Brain microvascular endothelial cell (primary cell): ENCODE measurements around the gene TMEM164.

Source experiments
- DNase-seq: peaks from one replicate; pipeline ENCODE4 v3.0.0-alpha.2; 2020
- H3K27ac ChIP-seq: fragments of 250-450 bp; sonication (Bioruptor Pico); 2 replicates; pipeline ENCODE4 v1.5.1; 2020; ENCODE audit warnings: mild to moderate bottlenecking, moderate library complexity
- H3K27me3 ChIP-seq: fragments of 250-450 bp; sonication (Bioruptor Pico); replicated peaks from 2 replicates; pipeline ENCODE4 v1.5.1; 2020; ENCODE audit warnings: mild to moderate bottlenecking
- H3K36me3 ChIP-seq: fragments of 250-450 bp; sonication (Bioruptor Pico); replicated peaks from 2 replicates; pipeline ENCODE4 v1.5.1; 2020; ENCODE audit warnings: mild to moderate bottlenecking
- H3K4me3 ChIP-seq: 2 replicates; pipeline ENCODE4 v1.5.1; 2011; ENCODE audit warnings: low read depth, mild to moderate bottlenecking, control low read depth, low read length, moderate library complexity
- in situ Hi-C: cut with HindIII; loops from 2 replicates; pipeline ENCODE4 v1.10.0; 2017; ENCODE audit warnings: low sequenced_read_pairs, low pct_ligation_motif_present
- TF ChIP-seq, protein P1 (sequence below): IDR thresholded peaks from 2 replicates; pipeline ENCODE4 v1.5.1; 2011; ENCODE audit warnings: low read depth, mild to moderate bottlenecking, moderate library complexity, low read length, control low read depth, inconsistent platforms; ENCODE audit errors: missing control alignments

Gene TMEM164

DNA sequence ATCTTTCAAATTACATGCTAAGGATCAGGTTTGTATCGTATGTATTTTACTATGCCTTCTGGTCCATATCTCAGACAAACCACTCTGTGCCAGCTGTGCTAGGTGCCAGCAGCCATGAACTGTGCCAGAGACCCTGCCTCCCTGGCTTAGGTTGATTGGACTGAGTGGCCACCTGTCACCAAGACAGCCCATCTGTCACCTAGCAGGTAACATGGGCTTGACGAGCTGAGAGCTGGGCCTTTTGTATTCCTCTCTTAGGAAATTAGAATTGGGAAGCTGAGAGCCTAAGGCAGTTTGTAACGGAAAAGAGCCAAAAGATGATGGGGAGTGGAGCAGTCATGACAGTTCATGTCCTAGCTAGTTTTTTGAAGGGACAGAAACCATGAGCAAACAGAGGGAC lies 42.5 kb downstream of the TMEM164 start:
- no peaks in the 10 kb centered on the region for H3K36me3 ChIP-seq
- no peak overlapping the region for H3K27ac ChIP-seq
- H3K4me3 ChIP-seq: no peak overlapping the region
- TF ChIP-seq, protein P1, sequence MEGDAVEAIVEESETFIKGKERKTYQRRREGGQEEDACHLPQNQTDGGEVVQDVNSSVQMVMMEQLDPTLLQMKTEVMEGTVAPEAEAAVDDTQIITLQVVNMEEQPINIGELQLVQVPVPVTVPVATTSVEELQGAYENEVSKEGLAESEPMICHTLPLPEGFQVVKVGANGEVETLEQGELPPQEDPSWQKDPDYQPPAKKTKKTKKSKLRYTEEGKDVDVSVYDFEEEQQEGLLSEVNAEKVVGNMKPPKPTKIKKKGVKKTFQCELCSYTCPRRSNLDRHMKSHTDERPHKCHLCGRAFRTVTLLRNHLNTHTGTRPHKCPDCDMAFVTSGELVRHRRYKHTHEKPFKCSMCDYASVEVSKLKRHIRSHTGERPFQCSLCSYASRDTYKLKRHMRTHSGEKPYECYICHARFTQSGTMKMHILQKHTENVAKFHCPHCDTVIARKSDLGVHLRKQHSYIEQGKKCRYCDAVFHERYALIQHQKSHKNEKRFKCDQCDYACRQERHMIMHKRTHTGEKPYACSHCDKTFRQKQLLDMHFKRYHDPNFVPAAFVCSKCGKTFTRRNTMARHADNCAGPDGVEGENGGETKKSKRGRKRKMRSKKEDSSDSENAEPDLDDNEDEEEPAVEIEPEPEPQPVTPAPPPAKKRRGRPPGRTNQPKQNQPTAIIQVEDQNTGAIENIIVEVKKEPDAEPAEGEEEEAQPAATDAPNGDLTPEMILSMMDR: no peak
- no peaks in the 10 kb centered on the region for H3K27me3 ChIP-seq
- no peak for DNase-seq
- in situ Hi-C loops: no loop called here

- Histone ChIP-seq H3K36me3 (no peaks in the 10 kb centered on the region), H3K4me3 (no peak overlapping the region), H3K27ac (no peak overlapping the region), H3K27me3 (no peaks in the 10 kb centered on the region)
- TF ChIP-seq, protein P1: peak; percentile 37
- peak; percentile 5 for DNase-seq
- in situ Hi-C loops: no loop called here
Measured at GRCh38 chrX:110046001-110046400, 43.1 kb downstream of the TMEM164 start.

GRCh38 chrX:110046971-110047370 lies 44.1 kb downstream of the TMEM164 start:
- TF ChIP-seq, protein P1: no peak
- Histone ChIP-seq H3K4me3 (no peak overlapping the region), H3K27ac (no peak overlapping the region), H3K36me3 (no peaks in the 10 kb centered on the region), H3K27me3 (no peaks in the 10 kb centered on the region)
- no peak for DNase-seq
- in situ Hi-C loops: no loop called here

DNA sequence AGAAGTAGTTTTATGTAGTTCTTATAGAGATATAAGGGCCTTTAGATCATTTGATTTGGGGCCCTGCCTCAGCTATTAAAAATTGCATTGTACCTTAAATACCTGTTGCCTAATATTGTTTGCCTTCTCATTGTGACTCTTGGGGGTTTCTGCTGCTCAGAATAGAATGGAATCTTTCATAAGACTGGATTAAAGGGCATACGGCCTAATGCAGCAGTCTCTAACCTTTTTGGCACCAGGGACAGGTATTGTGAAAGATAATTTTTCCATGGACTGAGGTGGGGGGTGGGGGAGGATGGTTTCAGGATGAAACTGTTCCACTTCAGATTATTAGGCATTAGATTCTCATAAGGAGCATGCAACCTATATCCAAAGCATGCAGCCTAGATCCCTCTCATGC lies 46.2 kb downstream of the TMEM164 start:
- Histone ChIP-seq H3K27ac (no peak overlapping the region), H3K36me3 (no peaks in the 10 kb centered on the region), H3K27me3 (no peaks in the 10 kb centered on the region), H3K4me3 (no peak overlapping the region)
- DNase-seq: no peak
- TF ChIP-seq, protein P1: no peak
- in situ Hi-C loops: no loop called here

- H3K4me3 ChIP-seq: no peak overlapping the region
- H3K27ac ChIP-seq: no peak overlapping the region
- no peaks in the 10 kb centered on the region for H3K27me3 ChIP-seq
- no peak for DNase-seq
- in situ Hi-C loops: no loop called here
- no peaks in the 10 kb centered on the region for H3K36me3 ChIP-seq
- TF ChIP-seq, protein P1: no peak
Measured at GRCh38 chrX:110050386-110050785, 47.5 kb downstream of the TMEM164 start.

DNA sequence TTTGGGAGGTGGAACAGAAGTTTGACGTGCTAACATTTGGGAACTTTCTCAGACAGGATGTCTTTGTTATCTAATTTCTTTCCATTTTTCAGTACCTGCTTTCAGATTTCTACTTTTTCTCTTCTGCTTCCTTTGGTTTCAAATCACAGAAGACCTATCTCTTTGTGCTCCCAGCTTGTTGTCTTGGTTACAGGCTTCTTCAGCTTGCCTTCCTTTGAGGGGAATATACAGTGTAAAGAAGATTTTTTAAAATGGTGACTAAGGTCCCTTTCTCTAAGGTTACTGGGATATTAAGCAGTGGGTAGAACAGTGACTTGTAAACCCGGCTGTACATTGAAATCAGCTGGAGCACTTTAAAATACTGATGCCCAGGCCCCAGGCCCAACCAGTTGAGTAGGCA lies 48.0 kb downstream of the TMEM164 start:
- H3K36me3 ChIP-seq: no peaks in the 10 kb centered on the region
- TF ChIP-seq, protein P1: no peak
- H3K27ac ChIP-seq: no peak overlapping the region
- no peaks in the 10 kb centered on the region for H3K27me3 ChIP-seq
- in situ Hi-C loops: no loop called here
- DNase-seq: no peak
- no peak overlapping the region for H3K4me3 ChIP-seq
